Coronary artery (tissue), 2 donors: Measurements from ENCODE around the gene CEMIP.

Source experiments
- DNase-seq: peaks from one replicate; pipeline ENCODE4 v3.0.0-alpha.2; 2017; ENCODE audit warnings: low spot score
- H3K27ac ChIP-seq, 2 donors: fragments of 200-600 bp; sonication (generic); one replicate each; pipeline ENCODE4 v1.5.1; 2016 to 2019
- H3K4me3 ChIP-seq: fragments of 200-600 bp; sonication (generic); 2 replicates; pipeline ENCODE4 v1.5.1; 2016; ENCODE audit warnings: mild to moderate bottlenecking, moderate library complexity
- CTCF ChIP-seq: fragments of 200-600 bp; sonication (generic); IDR thresholded peaks from one replicate; pipeline ENCODE4 v1.5.1; 2019; ENCODE audit warnings: antibody characterized with exemption

CEMIP gene

DNA sequence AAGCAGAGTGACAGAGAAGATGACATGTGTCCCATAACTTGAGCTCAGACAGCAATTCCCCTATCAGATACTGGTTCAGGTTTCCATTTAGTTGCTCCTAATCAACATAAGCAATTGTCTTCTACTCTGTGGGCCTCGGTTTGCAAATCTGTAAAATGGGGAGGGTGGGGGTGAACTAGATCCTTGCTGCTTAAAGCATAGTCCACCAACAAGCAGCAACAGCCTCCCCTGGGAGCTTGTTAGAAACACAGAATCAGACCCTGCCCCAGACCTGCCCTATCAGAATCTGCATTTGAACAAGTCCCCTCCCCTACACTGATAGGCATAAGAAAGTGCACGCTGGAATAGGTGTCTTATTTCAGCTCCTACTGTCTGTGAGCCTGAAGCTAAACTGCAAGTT lies 87.8 kb downstream of the CEMIP start:
- Histone ChIP-seq H3K4me3 (no peak overlapping the region), H3K27ac (no peak overlapping the region)
- no peak for TF ChIP-seq CTCF
- DNase-seq, result no peak

DNA sequence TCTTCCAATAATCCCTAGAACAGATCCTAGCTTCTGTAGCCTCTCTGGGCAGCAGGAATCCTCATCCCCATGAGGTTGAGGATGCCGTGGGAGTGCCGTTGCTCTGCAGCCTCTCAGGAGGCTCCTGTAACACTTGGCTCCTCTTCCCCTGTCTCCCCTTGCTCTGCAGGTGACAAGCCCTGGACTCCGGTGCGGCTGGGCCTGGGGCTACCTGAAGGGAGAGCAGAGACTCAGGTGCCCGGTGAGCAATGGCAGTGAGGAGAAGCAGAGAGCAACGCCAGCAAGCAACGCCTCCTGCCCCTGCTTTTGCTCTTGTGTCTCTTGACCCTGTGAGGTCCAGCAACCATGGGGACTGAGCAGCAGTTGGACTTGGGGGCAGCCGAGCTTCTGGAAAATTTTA lies 91.2 kb downstream of the CEMIP start:
- no peak for TF ChIP-seq CTCF
- DNase-seq, result no peak
- no peak overlapping the region for H3K4me3 ChIP-seq
- no peak overlapping the region for H3K27ac ChIP-seq

- no peak for DNase-seq
- H3K27ac ChIP-seq, result no peak overlapping the region
- no peak for TF ChIP-seq CTCF
- H3K4me3 ChIP-seq, result no peak overlapping the region
These were observed 91.7 kb downstream of the CEMIP start for GRCh38 chr15:80870893-80871292.

GRCh38 chr15:80871858-80872257 lies 92.7 kb downstream of the CEMIP start:
- H3K27ac ChIP-seq, result no peak overlapping the region
- no peak for DNase-seq
- H3K4me3 ChIP-seq, result no peak overlapping the region
- no peak for TF ChIP-seq CTCF

- DNase-seq, result no peak
- Histone ChIP-seq H3K27ac (no peak overlapping the region), H3K4me3 (no peak overlapping the region)
- no peak for TF ChIP-seq CTCF
These were observed 94.3 kb downstream of the CEMIP start for GRCh38 chr15:80873366-80873952.

DNA sequence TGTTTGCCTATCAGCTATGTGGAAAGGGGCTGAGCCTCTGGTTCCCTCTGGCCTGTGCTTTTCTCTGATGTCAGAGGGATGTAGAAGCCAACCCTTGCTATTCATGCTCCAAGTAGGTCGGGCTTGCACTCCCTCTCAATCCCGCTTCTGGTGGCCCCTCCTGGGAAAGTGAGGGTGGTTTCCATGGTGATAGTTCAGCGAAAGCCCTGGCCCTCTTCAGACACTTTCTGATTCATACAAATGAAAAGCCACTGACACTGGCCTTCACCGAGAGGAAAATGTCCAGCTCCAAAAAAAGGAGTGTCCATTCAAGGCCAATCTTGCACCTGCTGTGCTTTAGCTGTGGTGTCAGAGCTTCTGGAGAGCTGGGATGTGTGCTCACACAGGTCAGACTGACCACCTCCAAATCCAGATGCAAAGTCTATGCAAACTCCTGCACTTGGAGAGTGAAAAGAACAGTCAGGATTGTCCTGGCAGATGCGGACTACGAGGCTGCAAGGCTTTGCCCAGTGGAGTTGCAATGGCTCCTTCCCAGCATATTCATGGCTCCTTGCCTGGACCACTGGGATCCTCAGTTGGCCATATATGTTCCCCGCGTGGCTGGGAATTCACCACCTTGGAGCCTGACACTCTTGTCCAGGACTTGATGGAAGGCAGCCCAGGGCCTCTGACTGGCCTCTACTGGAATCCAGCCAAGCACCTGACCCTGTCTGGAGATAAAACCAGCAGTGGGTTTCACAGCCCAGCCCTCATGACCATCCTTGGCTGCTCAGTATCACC lies 96.6 kb downstream of the CEMIP start:
- no peak for DNase-seq
- TF ChIP-seq CTCF, result no peak
- no peak overlapping the region for H3K27ac ChIP-seq
- no peak overlapping the region for H3K4me3 ChIP-seq

GRCh38 chr15:80876348-80876674 lies 97.1 kb downstream of the CEMIP start:
- TF ChIP-seq CTCF, result no peak
- no peak for DNase-seq
- no peak overlapping the region for H3K27ac ChIP-seq
- H3K4me3 ChIP-seq, result no peak overlapping the region
